Activated CD8-positive, alpha-beta T cell treated with anti-CD3 and anti-CD28 coated beads, Interleukin-2, amount 10 ng/mL, durations not matched to agents 7 days and 5 days (primary cell): Measurements from ENCODE around the gene ATIC. TPM values are rescaled to one million over a fixed set of nuclear protein-coding genes. Genes with fewer than 3 reads are reported as not detected.
"Not testable (repeated sequence)": the region's sequence is repeated elsewhere in the genome, so short reads cannot be mapped to it uniquely, and the experiment has no call there.

Source experiments
- ATAC-seq: fragments of 150-1000 bp; cut with Tn5 transposase; one replicate; pipeline ENCODE4 v1.10.0; 2021; ENCODE audit warnings: moderate library complexity
- CTCF ChIA-PET: fragments of 350-600 bp; sonication (Branson Sonifier 250); formaldehyde crosslinking; loops from one replicate; lab custom pipeline; 2021; ENCODE audit warnings: antibody characterized with exemption; lab: Charles Lee
- POLR2A ChIA-PET: fragments of 350-600 bp; sonication (Branson Sonifier 250); formaldehyde crosslinking; loops from one replicate; lab custom pipeline; 2021; ENCODE audit warnings: antibody characterized with exemption; lab: Charles Lee
- DNase-seq: peaks from one replicate; pipeline ENCODE4 v3.0.0-alpha.2; 2020
- H3K27ac Mint-ChIP-seq: one replicate; pipeline ENCODE4 v1.8.0; 2021; ENCODE audit warnings: mild to moderate bottlenecking, mixed read lengths
- H3K27me3 Mint-ChIP-seq: one replicate; pipeline ENCODE4 v1.8.0; 2021; ENCODE audit warnings: low read depth, mixed read lengths
- H3K36me3 Mint-ChIP-seq: one replicate; pipeline ENCODE4 v1.8.0; 2021; ENCODE audit warnings: low read depth, mixed read lengths
- H3K4me1 Mint-ChIP-seq: one replicate; pipeline ENCODE4 v1.8.0; 2021; ENCODE audit warnings: low read depth, mixed read lengths
- H3K4me3 Mint-ChIP-seq: one replicate; pipeline ENCODE4 v1.8.0; 2021; ENCODE audit warnings: mild to moderate bottlenecking, mixed read lengths
- H3K9me3 Mint-ChIP-seq: one replicate; pipeline ENCODE4 v1.8.0; 2022; ENCODE audit warnings: mixed read lengths; ENCODE audit not compliant: insufficient read depth
- total RNA-seq, 2 experiments: library from RNA; stranded (reverse); gene quantifications; one replicate each; pipeline ENCODE4 v1.2.3, GENCODE V29; 2021

Gene ATIC
- total RNA-seq, 2 experiments from 2014 or later = 170 to 182 TPM

- ATAC-seq (no peak), DNase-seq (no peak)
- no peaks in the 10 kb centered on the region for H3K27me3 Mint-ChIP-seq
- H3K4me3 Mint-ChIP-seq = no peak overlapping the region
- H3K27ac Mint-ChIP-seq = no peak overlapping the region
- no peaks in the 10 kb centered on the region for H3K4me1 Mint-ChIP-seq
- POLR2A ChIA-PET = no interaction called here
- no peaks in the 10 kb centered on the region for H3K36me3 Mint-ChIP-seq
- no peaks in the 10 kb centered on the region for H3K9me3 Mint-ChIP-seq
- CTCF ChIA-PET = interaction anchor here (1.1 kb wide), 1 partner anchor 10 kb away, joined by 4 read pairs; no protein-coding TSS in a partner anchor
Measured at GRCh38 chr2:215280326-215280725, 31.5 kb upstream of the ATIC start.

DNA sequence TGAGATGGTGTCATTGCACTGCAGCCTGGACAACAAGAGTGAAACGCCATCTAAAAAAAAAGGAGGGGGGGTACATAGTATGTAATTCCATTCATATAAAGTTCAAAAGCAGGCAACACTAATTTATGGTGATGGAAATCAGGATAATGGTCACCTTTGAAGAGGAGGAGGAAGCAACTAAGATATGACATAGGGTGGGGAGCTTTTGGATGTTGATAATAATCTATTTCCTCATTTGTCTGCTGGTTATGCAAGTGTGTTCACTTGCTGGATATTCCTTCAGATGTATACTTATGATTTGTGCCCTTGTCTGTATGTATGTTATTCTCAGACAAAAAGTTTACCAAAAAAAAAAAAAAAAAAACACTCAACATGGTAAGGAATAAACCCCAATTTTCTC, 28.6 kb upstream of the ATIC start:
- ChIA-PET POLR2A (no interaction called here), CTCF (no interaction called here)
- ATAC-seq = no peak

DNA sequence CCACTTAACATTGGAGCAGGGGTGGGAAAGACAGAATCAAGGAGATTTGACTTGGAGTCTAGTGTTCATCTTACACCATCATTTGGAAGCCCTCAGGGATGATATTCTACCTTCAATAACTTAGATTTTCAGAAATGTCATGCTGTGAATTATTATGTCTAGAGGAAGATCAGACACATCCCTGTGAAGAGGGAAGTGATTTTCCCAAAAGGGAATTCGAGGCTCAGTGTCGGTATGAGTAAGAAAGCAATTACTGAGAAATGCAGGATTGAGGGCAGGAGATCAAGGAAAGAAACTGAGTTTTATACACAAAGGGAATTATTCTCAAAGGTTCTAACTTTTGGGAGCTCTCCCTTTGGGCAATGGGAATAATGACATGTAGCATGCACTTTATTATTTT, 25.6 kb upstream of the ATIC start:
- CTCF ChIA-PET = no interaction called here
- no peaks in the 10 kb centered on the region for H3K27me3 Mint-ChIP-seq
- H3K36me3 Mint-ChIP-seq = no peaks in the 10 kb centered on the region
- DNase-seq (no peak), ATAC-seq (no peak)
- no peak overlapping the region for H3K4me3 Mint-ChIP-seq
- no peaks in the 10 kb centered on the region for H3K9me3 Mint-ChIP-seq
- H3K4me1 Mint-ChIP-seq = no peaks in the 10 kb centered on the region
- no peak overlapping the region for H3K27ac Mint-ChIP-seq
- POLR2A ChIA-PET = no interaction called here

More for the DNA sequence above, 28.6 kb upstream of the ATIC start:
- Mint-ChIP-seq H3K27ac (no peak overlapping the region), H3K4me3 (no peak overlapping the region), H3K27me3 (no peaks in the 10 kb centered on the region), H3K4me1 (no peaks in the 10 kb centered on the region), H3K9me3 (no peaks in the 10 kb centered on the region), H3K36me3 (no peaks in the 10 kb centered on the region)
- no peak for DNase-seq

GRCh38 chr2:215288112-215288815, 23.6 kb upstream of the ATIC start:
- ChIA-PET CTCF (no interaction called here), POLR2A (no interaction called here)
- DNase-seq = no peak
- no peak for ATAC-seq
- H3K36me3 Mint-ChIP-seq = no peaks in the 10 kb centered on the region
- H3K27me3 Mint-ChIP-seq = no peaks in the 10 kb centered on the region
- no peak overlapping the region for H3K4me3 Mint-ChIP-seq
- no peaks in the 10 kb centered on the region for H3K9me3 Mint-ChIP-seq
- no peak overlapping the region for H3K27ac Mint-ChIP-seq
- no peaks in the 10 kb centered on the region for H3K4me1 Mint-ChIP-seq

DNA sequence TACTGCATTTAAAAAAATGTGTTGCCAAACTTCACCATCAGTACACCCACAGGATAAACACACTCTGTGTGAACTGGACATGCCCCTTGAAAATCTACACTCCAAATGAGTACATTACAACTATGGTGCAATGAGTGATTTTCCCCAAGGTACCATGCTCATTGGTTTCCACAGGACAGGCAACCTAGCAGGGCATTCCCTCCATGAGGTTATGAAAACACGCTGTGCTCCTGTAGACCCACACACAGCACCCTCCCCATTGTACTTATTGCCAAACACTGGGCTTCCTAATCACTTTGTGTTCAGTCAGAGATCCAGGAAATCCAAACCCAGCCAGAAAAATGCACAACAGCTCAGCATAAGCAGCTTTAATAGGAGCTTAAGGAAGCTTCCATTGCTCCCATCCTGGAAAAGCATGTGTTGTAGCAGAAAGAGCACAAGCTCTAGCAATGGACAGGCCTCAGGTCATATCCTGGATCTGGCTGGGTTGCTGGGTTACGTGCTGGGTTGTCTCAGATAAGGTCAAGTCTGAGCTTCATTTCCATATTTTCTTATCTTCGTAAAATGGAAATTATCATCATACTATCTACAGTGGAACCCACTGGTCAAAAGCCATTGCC, 20.8 kb upstream of the ATIC start:
- no peaks in the 10 kb centered on the region for H3K27me3 Mint-ChIP-seq
- ChIA-PET CTCF (no interaction called here), POLR2A (no interaction called here)
- ATAC-seq = no peak
- no peak overlapping the region for H3K4me3 Mint-ChIP-seq
- no peaks in the 10 kb centered on the region for H3K9me3 Mint-ChIP-seq
- H3K4me1 Mint-ChIP-seq = no peaks in the 10 kb centered on the region
- DNase-seq = no peak
- H3K36me3 Mint-ChIP-seq = no peaks in the 10 kb centered on the region
- no peak overlapping the region for H3K27ac Mint-ChIP-seq

- Mint-ChIP-seq H3K4me3 (no peak overlapping the region), H3K9me3 (no peaks in the 10 kb centered on the region)
- CTCF ChIA-PET = no interaction called here
Measured at GRCh38 chr2:215293879-215294278, 18.0 kb upstream of the ATIC start.

GRCh38 chr2:215299337-215299859, 12.5 kb upstream of the ATIC start:
- no peak for DNase-seq
- H3K4me3 Mint-ChIP-seq = no peak overlapping the region
- no peaks in the 10 kb centered on the region for H3K4me1 Mint-ChIP-seq
- ATAC-seq = no peak
- no peaks in the 10 kb centered on the region for H3K36me3 Mint-ChIP-seq
- POLR2A ChIA-PET = no interaction called here
- no peaks in the 10 kb centered on the region for H3K9me3 Mint-ChIP-seq
- peaks cover 2% of the 10 kb centered on the region for H3K27me3 Mint-ChIP-seq
- H3K27ac Mint-ChIP-seq = no peak overlapping the region
- CTCF ChIA-PET = no interaction called here

More at GRCh38 chr2:215293879-215294278, 18.0 kb upstream of the ATIC start:
- ATAC-seq (no peak), DNase-seq (no peak)
- no peaks in the 10 kb centered on the region for H3K36me3 Mint-ChIP-seq
- no peaks in the 10 kb centered on the region for H3K27me3 Mint-ChIP-seq
- H3K4me1 Mint-ChIP-seq = no peaks in the 10 kb centered on the region
- POLR2A ChIA-PET = no interaction called here
- no peak overlapping the region for H3K27ac Mint-ChIP-seq

- Mint-ChIP-seq H3K36me3 (no peaks in the 10 kb centered on the region), H3K27me3 (peaks cover 8% of the 10 kb centered on the region), H3K27ac (no peak overlapping the region), H3K4me1 (no peaks in the 10 kb centered on the region), H3K4me3 (no peak overlapping the region), H3K9me3 (no peaks in the 10 kb centered on the region)
- DNase-seq (no peak), ATAC-seq (no peak)
- CTCF ChIA-PET = no interaction called here
- POLR2A ChIA-PET = no interaction called here
Measured at GRCh38 chr2:215301994-215302393, 9.9 kb upstream of the ATIC start.

- DNase-seq (peak; percentile 51), ATAC-seq (peak; percentile 9)
- H3K36me3 Mint-ChIP-seq = peaks cover 28% of the 10 kb centered on the region
- H3K27ac Mint-ChIP-seq = peak overlapping the region; percentile 86
- H3K27me3 Mint-ChIP-seq, H3K9me3 Mint-ChIP-seq: not testable (repeated sequence)
- POLR2A ChIA-PET = interaction anchor here (0.9 to 1.5 kb wide), 6 partner anchors 14 to 799 kb away, joined by 3 to 9 read pairs (median 3); partner anchors contain the start of gene BARD1
- H3K4me1 Mint-ChIP-seq = peaks cover 34% of the 10 kb centered on the region
- CTCF ChIA-PET = interaction anchor here (1.2 to 1.6 kb wide), 2 partner anchors 10 to 703 kb away, joined by 3 to 5 read pairs; partner anchors contain the start of gene MREG
- peak overlapping the region; percentile 98 for H3K4me3 Mint-ChIP-seq
Measured at GRCh38 chr2:215311259-215311624, 617 bp upstream of the ATIC start.

DNA sequence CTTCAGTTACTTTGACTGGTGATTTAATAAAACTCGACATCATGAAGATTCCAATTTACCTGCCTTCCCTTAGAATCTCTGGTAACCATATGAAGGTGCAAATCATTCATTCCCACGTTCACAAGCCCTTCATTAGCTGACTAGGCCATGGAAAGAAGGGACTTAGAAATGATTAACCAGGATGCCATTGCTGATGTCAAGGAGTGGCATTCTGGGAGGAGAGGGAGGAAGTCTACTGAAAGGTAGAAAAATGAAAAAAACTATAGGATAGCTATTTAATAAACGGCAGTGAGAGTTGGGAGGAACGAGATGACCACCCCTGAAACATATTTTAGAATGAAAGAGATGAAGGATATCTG, 1.4 kb downstream of the ATIC start:
- ChIA-PET POLR2A (no interaction called here), CTCF (no interaction called here)
- peak overlapping the region; percentile 98 for H3K27ac Mint-ChIP-seq
- H3K36me3 Mint-ChIP-seq = peaks cover 41% of the 10 kb centered on the region
- DNase-seq (no peak), ATAC-seq (no peak)
- no peaks in the 10 kb centered on the region for H3K9me3 Mint-ChIP-seq
- no peaks in the 10 kb centered on the region for H3K27me3 Mint-ChIP-seq
- peak overlapping the region; percentile 98 for H3K4me3 Mint-ChIP-seq
- peaks cover 41% of the 10 kb centered on the region for H3K4me1 Mint-ChIP-seq

- ATAC-seq (no peak), DNase-seq (no peak)
- ChIA-PET POLR2A (no interaction called here), CTCF (no interaction called here)
- Mint-ChIP-seq H3K27me3 (no peaks in the 10 kb centered on the region), H3K36me3 (peaks cover 52% of the 10 kb centered on the region), H3K4me3 (no peak overlapping the region), H3K9me3 (no peaks in the 10 kb centered on the region), H3K4me1 (peaks cover 42% of the 10 kb centered on the region), H3K27ac (no peak overlapping the region)
Measured at GRCh38 chr2:215314896-215315295, 3.0 kb downstream of the ATIC start.

- ChIA-PET POLR2A (no interaction called here), CTCF (no interaction called here)
- peaks cover 44% of the 10 kb centered on the region for H3K4me1 Mint-ChIP-seq
- no peak for ATAC-seq
- DNase-seq = no peak
- H3K36me3 Mint-ChIP-seq = peaks cover 56% of the 10 kb centered on the region
- H3K27me3 Mint-ChIP-seq = no peaks in the 10 kb centered on the region
- no peak overlapping the region for H3K4me3 Mint-ChIP-seq
- no peaks in the 10 kb centered on the region for H3K9me3 Mint-ChIP-seq
- no peak overlapping the region for H3K27ac Mint-ChIP-seq
Measured at GRCh38 chr2:215315301-215315700, 3.4 kb downstream of the ATIC start.
